Neural crest cell (in vitro differentiated cells): ENCODE data around the gene UGT2A1. TPM values are rescaled to one million over a fixed set of nuclear protein-coding genes. Genes with fewer than 3 reads are reported as not detected.

Experiments used
- DNase-seq: peaks from one replicate; pipeline ENCODE4 v3.0.0; 2021; ENCODE audit warnings: low read depth, mixed read lengths, low spot score
- H3K27ac Mint-ChIP-seq: one replicate; pipeline ENCODE4 v1.8.0; 2021; ENCODE audit warnings: mild to moderate bottlenecking, mixed read lengths; ENCODE audit not compliant: unreplicated experiment
- H3K27me3 Mint-ChIP-seq: 2 replicates; pipeline ENCODE4 v1.8.0; 2021; ENCODE audit warnings: low read depth, mild to moderate bottlenecking, mixed read lengths
- H3K36me3 Mint-ChIP-seq: 2 replicates; pipeline ENCODE4 v1.8.0; 2021; ENCODE audit warnings: low read depth, mild to moderate bottlenecking, mixed read lengths
- H3K4me1 Mint-ChIP-seq: 2 replicates; pipeline ENCODE4 v1.8.0; 2021; ENCODE audit warnings: mixed read lengths
- H3K4me3 Mint-ChIP-seq: one replicate; pipeline ENCODE4 v1.8.0; 2021; ENCODE audit warnings: mild to moderate bottlenecking, mixed read lengths
- H3K9me3 Mint-ChIP-seq: 2 replicates; pipeline ENCODE4 v1.8.0; 2021; ENCODE audit warnings: mixed read lengths
- total RNA-seq: library from RNA; stranded (reverse); gene quantifications from 2 replicates; pipeline ENCODE4 v1.2.1, GENCODE V29; 2021
- TF ChIP-seq, protein P1 (sequence below): fragments of 200-600 bp; sonication (generic); conservative IDR thresholded peaks from 2 replicates; pipeline ENCODE4 v1.5.0; 2021; ENCODE audit warnings: antibody characterized with exemption, mild to moderate bottlenecking

Gene UGT2A1
- total RNA-seq, 1 donor from 2014 or later = not detected

DNA sequence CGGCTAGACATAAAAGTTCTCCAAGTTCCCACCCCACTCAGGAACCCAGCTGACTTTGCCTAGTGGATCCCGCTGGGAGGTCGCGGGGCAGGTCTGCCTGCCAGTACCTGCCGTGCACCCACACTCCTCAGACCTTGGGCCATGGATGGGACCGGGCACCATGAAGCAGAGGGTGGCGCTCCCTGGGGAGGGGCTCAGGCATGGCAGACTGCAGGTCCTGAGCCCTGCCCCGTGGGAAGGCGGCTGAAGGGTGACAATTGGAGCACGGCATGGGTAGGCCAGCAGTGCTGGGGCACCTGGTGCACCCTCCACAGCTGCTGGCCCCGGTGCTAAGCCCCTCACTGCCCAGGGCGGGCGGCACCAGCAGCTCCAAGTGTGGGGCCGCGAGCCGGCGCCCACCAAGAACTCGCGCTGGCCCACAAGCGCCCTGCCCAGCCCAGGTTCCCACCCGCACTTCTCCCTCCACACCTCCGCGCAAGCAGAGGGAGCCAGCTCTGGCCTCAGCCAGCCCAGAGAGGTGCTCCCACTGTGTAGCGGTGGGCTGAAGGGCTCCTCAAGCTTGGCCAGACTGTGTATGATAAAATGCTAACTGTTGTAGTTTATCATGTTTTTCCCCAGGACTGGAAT lies 76.7 kb downstream of the UGT2A1 start:
- H3K4me1 Mint-ChIP-seq = no peaks in the 10 kb centered on the region
- no peaks in the 10 kb centered on the region for H3K36me3 Mint-ChIP-seq
- H3K9me3 Mint-ChIP-seq = peaks cover 6% of the 10 kb centered on the region
- H3K27me3 Mint-ChIP-seq = peaks cover 3% of the 10 kb centered on the region
- DNase-seq = no peak
- no peak overlapping the region for H3K4me3 Mint-ChIP-seq
- H3K27ac Mint-ChIP-seq = no peak overlapping the region
- TF ChIP-seq, protein P1, sequence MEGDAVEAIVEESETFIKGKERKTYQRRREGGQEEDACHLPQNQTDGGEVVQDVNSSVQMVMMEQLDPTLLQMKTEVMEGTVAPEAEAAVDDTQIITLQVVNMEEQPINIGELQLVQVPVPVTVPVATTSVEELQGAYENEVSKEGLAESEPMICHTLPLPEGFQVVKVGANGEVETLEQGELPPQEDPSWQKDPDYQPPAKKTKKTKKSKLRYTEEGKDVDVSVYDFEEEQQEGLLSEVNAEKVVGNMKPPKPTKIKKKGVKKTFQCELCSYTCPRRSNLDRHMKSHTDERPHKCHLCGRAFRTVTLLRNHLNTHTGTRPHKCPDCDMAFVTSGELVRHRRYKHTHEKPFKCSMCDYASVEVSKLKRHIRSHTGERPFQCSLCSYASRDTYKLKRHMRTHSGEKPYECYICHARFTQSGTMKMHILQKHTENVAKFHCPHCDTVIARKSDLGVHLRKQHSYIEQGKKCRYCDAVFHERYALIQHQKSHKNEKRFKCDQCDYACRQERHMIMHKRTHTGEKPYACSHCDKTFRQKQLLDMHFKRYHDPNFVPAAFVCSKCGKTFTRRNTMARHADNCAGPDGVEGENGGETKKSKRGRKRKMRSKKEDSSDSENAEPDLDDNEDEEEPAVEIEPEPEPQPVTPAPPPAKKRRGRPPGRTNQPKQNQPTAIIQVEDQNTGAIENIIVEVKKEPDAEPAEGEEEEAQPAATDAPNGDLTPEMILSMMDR = no peak

DNA sequence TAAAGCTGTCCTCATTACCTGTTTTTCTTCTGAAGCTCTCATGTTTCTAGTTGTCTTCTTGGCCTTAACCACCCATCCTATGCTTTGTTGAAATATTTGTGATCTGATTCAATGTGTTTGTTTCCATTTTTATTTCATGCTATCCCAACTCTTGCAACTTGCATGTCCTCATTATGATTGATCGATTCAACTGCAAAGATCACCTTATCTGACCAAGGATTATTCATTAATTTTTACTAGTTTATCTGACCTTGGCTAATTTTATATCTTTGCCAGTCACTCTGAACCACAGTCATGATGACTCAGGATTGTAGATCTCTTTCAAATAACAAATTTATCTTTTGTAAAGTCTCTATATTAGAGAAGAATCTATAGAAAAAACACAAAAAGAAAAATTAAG lies 84.3 kb downstream of the UGT2A1 start:
- TF ChIP-seq, protein P1 = no peak
- Mint-ChIP-seq H3K27ac (no peak overlapping the region), H3K4me3 (no peak overlapping the region), H3K4me1 (no peaks in the 10 kb centered on the region), H3K27me3 (no peaks in the 10 kb centered on the region), H3K36me3 (no peaks in the 10 kb centered on the region), H3K9me3 (peaks cover 3% of the 10 kb centered on the region)
- DNase-seq = no peak

DNA sequence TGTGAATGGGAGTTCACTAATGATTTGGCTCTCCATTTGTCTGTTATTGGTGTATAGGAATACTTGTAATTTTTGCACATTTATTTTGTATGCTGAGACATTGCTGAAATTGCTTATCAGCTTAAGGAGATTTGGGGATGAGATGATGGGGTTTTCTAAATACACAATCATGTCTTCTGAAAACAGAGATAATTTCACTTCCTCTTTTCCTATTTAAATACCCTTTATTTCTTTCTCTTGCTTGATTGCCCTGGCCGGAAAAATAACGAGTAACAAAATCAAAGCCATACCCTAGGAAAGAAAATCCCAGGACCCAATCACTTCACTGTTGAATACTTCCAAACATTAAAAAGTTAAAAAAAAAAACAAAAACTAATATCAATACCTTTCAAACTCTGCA lies 89.6 kb downstream of the UGT2A1 start:
- Mint-ChIP-seq H3K4me3 (no peak overlapping the region), H3K36me3 (no peaks in the 10 kb centered on the region), H3K27ac (no peak overlapping the region), H3K27me3 (no peaks in the 10 kb centered on the region), H3K9me3 (peaks cover 3% of the 10 kb centered on the region), H3K4me1 (no peaks in the 10 kb centered on the region)
- DNase-seq = no peak
- TF ChIP-seq, protein P1 = no peak

DNA sequence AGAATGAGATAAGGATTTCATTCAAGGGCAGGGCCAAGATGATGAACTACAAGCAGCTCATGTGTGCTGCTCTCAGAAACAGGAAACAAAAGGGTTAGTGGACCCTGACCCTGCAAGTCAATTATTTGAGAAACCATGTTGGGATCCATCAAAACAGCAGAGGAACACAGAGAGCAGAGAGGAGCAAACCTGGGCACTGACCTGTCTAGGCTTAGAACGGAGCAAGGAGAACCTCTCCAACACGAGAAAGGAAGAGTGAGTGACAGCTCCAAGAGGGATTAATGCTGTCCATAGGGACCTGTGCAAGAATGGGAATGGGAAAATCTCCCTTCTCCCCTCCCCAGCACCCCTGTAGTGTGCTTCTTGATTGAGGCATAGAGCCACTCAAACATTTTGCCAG lies 103.4 kb downstream of the UGT2A1 start:
- TF ChIP-seq, protein P1 = no peak
- Mint-ChIP-seq H3K4me3 (no peak overlapping the region), H3K36me3 (no peaks in the 10 kb centered on the region), H3K27me3 (no peaks in the 10 kb centered on the region), H3K27ac (no peak overlapping the region), H3K9me3 (peaks cover 3% of the 10 kb centered on the region), H3K4me1 (peaks cover 14% of the 10 kb centered on the region)
- no peak for DNase-seq

DNA sequence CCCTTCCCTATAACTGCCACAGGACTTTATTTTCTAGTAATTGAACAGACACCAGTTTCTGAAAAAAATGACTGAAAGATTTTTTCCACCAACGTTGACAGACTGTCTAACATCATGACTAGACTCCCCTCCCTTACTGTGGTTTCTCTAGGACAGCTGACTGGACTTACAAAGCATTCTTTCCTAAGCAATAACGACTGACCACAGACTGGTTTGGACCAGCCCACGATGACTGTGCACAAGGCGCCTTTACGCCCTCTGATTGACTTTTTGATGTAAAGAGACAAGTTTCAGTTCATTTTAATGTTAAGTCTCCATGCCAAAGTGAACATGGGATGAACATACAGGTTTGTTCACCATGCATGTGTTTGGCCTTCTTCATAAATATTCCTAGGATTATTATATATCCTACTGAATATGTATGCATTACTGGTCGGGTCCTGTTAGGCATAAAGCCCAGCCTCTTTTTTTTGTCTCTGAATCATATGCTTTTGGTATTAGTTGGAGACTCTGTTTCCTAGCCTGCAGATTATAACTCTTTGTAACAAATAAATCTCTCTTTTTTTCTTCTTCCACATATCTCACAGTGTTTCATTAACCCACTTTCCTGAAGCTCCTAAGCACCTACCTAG lies 106.8 kb downstream of the UGT2A1 start:
- DNase-seq = no peak
- Mint-ChIP-seq H3K4me1 (peaks cover 14% of the 10 kb centered on the region), H3K4me3 (no peak overlapping the region), H3K27ac (no peak overlapping the region), H3K36me3 (no peaks in the 10 kb centered on the region), H3K27me3 (no peaks in the 10 kb centered on the region), H3K9me3 (peaks cover 4% of the 10 kb centered on the region)
- TF ChIP-seq, protein P1 = no peak

Other genes starting within 250 kb of the UGT2A1 start
- gene UGT2B4, start 157.3 kb downstream of the UGT2A1 start, total RNA-seq = 2.4 and 3.1 TPM in 2 replicates
- not detected in 2 replicates for gene UGT2A2, start 13.6 kb downstream of the UGT2A1 start, total RNA-seq
- not detected in 2 replicates for gene SULT1B1, start 107.4 kb upstream of the UGT2A1 start, total RNA-seq
- not detected in 2 replicates for gene SULT1E1, start 206.9 kb upstream of the UGT2A1 start, total RNA-seq